Skin epidermis (tissue), 12 donors: ENCODE measurements around the gene HCFC1.
"Not testable (repeated sequence)": the region's sequence is repeated elsewhere in the genome, so short reads cannot be mapped to it uniquely, and the experiment has no call there.

Experiments
- H3K27ac ChIP-seq, 21 experiments: fragments of 200-600 bp; sonication (generic) in 11 of 21; one replicate each; pipeline ENCODE4 v1.5.0; 2020; ENCODE audit warnings: mild to moderate bottlenecking in 3 of 21, inconsistent platforms in 2 of 21, moderate library complexity in 2 of 21
- H3K4me3 ChIP-seq, 7 experiments: fragments of 200-600 bp; sonication (generic) in 2 of 7; one replicate each; pipeline ENCODE4 v1.5.0; 2020; ENCODE audit warnings: inconsistent platforms in 2 of 7, mild to moderate bottlenecking in 2 of 7, moderate library complexity in 1 of 7

Gene HCFC1

GRCh38 chrX:154011376-154012335, 40.0 kb upstream of the HCFC1 start:
- H3K27ac ChIP-seq, result peak overlapping the region in 2 of 21 experiments; percentile 2 to 44

DNA sequence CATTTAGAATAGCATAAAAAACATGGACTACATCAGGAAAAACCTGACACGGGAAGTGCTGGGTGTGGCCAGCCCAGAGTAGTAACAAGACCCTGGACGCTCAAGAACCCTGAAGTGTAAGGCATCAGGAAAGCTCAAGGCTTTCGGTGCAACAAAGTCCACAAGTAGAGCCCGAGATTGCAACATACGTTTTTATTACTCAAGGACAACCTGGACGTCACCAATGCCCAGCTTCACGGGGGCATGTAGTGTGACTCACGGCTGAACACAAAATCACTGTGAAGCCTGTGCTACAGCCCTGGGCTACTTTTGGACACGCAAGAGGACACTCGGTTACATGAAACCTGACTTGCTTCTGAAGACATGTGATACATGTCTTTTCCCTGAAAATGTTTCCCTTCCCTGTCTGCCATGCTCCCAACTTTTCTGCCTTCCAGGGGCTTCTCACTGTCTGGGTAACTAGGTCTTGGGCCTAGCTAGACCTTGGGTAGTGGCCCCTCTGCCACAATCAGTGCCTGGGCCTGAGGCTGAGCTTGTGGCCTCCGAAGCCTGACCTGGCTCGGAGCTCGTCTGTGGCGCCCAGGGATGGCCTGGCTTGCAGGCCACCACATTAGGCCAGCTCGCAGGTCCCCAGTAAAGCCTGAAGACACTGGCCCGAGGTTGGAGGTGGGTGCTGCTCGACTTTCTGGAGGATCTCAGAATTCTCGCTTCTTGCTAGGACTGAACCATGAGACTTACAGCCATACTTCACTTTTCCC, 38.9 kb upstream of the HCFC1 start:
- H3K27ac ChIP-seq, result no peak overlapping the region

More at GRCh38 chrX:154011376-154012335, 40.0 kb upstream of the HCFC1 start:
- no peak overlapping the region for H3K4me3 ChIP-seq

GRCh38 chrX:154008521-154008920, 36.9 kb upstream of the HCFC1 start:
- no peak overlapping the region for H3K27ac ChIP-seq

More for the DNA sequence above, 38.9 kb upstream of the HCFC1 start:
- H3K4me3 ChIP-seq, result no peak overlapping the region

GRCh38 chrX:154006947-154007346, 35.3 kb upstream of the HCFC1 start:
- H3K4me3 ChIP-seq, result no peak overlapping the region
- peak overlapping the region in 1 of 21 experiments; percentile 20 for H3K27ac ChIP-seq

More at GRCh38 chrX:154008521-154008920, 36.9 kb upstream of the HCFC1 start:
- H3K4me3 ChIP-seq, result no peak overlapping the region

GRCh38 chrX:154004315-154004714, 32.7 kb upstream of the HCFC1 start:
- Histone ChIP-seq H3K4me3 (no peak overlapping the region), H3K27ac (no peak overlapping the region)

DNA sequence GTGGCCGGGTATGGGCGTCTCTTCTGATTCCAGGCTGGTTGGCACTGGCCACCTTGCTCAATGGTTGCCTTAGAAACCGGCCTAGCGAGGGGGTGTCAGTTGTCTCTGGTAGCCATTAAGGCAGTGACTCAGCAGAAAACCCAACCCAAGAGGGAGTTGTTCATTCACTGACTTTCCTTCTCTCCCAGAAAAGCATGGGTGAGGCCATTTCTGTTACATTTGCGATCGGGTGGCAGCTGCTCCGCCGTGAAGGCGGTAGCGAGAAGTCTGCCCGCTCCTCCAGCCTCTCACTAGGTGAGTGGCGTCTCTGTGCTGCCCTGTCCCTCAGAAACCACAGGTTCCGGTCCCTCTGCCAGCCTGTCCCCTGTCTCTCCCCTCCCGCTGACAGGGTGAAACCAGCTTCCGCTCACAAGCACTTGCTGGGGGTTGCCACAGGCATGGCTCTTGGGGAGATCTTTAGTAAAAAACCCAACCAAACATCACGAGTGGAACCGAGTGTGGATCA, 30.6 kb upstream of the HCFC1 start:
- Histone ChIP-seq H3K27ac (peak overlapping the region in 19 of 21 experiments; percentile 25 to 82 (median 70)), H3K4me3 (peak overlapping the region in 1 of 7 experiments; percentile 14)

DNA sequence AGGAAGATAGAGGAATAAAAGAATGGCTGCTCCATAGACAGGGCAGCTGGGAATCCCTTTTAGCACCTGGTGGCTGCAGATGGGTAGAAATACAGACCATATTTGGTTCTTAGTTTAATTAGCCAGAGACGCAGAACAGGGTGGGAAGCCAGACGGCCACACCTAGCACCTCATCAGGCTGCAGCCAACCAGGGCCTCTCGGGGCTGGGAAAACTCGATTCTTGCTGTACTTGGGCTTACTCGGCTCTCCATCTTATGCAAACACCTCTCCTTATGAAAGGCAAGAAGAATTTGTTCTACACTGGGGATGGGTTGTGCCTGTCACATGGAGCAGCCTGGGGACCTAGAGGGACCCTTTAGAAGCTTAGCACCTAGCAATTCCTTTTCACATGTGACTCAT, 28.4 kb upstream of the HCFC1 start:
- no peak overlapping the region for H3K4me3 ChIP-seq
- H3K27ac ChIP-seq, result peak overlapping the region in 9 of 21 experiments; percentile 22 to 74 (median 39)

GRCh38 chrX:153999359-154000037, 27.9 kb upstream of the HCFC1 start:
- no peak overlapping the region for H3K4me3 ChIP-seq
- H3K27ac ChIP-seq, result peak overlapping the region in 11 of 21 experiments; percentile 22 to 74 (median 34)

- Histone ChIP-seq H3K4me3 (no peak overlapping the region), H3K27ac (no peak overlapping the region)
Observed at GRCh38 chrX:153995504-153995903, 23.9 kb upstream of the HCFC1 start.

- H3K4me3 ChIP-seq, result not testable (repeated sequence)
Observed at GRCh38 chrX:153994398-153994797, 22.8 kb upstream of the HCFC1 start.

DNA sequence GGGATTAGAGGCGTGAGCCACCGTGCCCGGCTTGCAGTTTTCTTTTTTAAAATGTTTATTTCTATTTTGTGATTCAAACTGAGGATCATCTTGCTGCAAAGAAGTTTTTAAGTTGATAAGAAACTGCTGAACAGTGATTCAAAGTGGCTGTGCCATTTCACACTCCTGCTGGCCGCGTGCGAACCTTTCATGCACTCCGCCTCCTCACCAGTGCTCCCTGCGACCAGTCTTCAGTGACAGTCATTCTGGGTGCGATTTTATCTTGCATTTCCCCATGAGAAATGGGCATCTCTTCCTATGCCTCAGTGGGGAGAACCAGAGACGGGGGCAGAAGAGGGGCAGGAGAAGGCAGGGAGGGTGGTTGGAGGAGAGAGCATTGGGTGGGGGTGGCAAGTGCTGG, 22.4 kb upstream of the HCFC1 start:
- no peak overlapping the region for H3K27ac ChIP-seq
- H3K4me3 ChIP-seq, result no peak overlapping the region

More at GRCh38 chrX:153994398-153994797, 22.8 kb upstream of the HCFC1 start:
- H3K27ac ChIP-seq, result not testable (repeated sequence)

DNA sequence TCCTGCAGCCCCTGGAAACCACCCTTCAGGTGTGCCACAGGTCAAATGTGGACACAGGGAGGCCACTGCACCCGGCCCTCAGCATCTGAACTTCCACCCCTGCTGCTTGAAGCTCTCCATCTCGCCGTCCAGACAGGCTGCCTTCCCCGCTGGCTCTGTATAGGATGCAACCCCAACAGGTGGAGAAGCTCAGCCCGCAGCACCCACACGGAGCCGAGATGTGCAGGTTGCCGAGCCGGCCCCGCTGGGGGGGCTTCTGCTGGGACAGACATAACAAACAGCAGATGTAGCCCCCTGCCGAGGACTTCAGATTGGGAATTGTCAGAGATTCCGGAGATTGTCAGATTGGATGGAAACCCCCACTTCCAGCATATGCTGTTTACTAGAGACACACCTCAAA, 21.5 kb upstream of the HCFC1 start:
- Histone ChIP-seq H3K27ac (no peak overlapping the region), H3K4me3 (no peak overlapping the region)

DNA sequence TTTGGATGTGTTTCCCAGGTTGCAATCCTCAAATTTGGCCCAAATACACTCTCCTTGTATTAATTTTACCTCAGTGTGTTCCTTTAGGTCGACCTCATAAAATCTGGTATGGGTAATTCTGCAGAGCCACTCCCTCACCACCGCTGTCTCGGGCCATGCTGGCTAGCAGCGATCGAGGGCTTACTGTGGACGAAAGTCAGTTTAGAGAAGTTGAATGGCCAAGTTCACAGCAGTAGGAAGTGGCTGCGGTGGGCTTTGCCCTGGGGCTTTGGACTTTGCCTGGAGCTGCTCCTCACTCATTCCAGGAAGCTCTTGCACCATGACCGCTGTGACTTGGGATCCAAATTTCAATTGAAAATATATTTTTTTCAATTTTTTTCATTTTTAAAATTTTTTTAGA, 20.6 kb upstream of the HCFC1 start:
- Histone ChIP-seq H3K27ac (no peak overlapping the region), H3K4me3 (no peak overlapping the region)

- no peak overlapping the region for H3K4me3 ChIP-seq
- no peak overlapping the region for H3K27ac ChIP-seq
Observed at GRCh38 chrX:153991013-153991580, 19.5 kb upstream of the HCFC1 start.

DNA sequence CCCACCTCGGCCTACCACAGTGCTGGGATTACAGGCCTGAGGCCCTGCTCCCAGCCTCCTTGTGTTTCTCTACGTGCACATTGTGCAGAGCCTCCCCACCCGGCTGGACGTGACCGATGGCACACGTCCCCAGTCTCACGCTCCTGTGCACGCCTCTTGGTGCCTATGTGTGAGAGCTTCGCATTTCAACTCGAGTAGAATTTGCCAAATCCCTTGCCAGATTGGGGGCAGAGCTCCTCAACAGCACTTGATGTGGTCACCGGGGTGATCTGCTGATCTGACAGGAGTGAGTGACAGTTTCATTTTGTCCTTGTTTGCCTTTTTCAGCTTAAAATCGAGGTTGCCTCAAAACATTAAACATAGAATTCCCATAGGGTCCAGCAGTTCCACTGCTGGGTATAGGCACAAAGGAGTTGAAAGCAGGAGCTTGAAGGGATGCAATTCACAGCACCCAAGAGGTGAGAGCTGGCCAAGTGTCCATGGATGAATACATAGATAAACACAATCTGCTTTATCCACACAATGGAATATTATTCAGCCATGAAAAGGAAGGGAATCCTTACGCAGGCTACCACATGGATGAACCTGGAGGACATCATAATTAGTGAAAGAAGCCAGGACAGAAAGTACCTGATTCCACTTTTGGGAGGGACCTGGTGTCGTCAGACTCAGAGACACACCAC, 18.5 kb upstream of the HCFC1 start:
- H3K27ac ChIP-seq, result no peak overlapping the region
- no peak overlapping the region for H3K4me3 ChIP-seq

DNA sequence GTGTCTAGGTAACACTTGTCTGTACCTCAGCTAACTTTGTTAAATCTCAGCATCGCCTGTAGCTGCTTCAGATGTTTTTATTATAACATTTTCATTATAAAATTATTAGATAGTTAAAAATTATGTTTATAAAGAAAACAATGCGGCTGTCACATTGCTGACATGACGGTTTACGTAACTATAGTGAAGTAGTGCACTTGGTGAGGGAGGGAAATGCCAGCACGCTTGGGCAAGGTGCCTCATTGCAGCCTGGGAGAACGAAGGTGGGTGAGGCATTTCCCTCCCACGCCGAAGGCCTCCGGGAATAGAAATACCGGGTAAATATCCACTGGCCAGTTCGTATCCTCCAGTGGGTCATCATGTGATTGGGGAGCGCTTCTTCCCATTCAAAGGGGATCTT, 16.9 kb upstream of the HCFC1 start:
- Histone ChIP-seq H3K27ac (no peak overlapping the region), H3K4me3 (no peak overlapping the region)

DNA sequence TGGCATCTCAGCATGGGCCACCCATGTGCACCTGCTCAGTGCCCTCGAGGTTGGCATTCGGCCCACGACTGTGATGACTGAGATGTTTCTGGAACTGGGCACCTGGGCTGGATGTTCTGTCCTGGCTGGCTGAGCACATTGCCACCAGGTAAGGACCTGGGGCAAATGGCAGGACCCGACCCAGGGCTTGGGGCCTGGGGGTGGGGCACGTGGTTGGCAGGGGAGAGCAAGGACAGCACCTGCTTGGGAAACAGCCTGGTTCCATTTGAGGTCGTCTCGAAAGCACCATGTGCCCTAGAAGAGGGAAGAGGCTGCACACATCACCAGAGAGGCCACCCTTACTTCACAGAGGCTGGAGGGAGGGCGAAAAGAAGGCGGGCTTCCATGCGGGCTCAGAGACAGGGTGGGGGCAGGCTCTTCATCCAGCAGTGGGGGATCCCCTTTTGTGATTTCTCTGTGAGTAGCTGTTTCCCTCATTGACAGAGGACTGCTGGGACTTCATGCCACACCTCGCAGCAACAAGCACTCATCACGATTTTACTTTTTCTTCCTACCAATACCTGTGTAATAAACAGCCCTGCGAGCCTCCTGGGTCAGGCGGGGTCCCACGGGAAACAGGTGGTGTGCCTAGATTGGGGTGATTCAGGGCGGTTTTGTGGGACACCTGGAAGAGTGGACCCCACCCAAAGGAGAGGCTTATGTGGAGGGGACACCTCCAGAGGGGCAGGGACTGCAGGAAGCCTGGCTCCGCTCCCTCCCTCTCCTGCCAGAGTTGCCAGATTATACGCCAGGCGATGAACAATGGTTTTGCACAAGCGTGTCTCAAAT, 12.9 kb upstream of the HCFC1 start:
- H3K4me3 ChIP-seq, result no peak overlapping the region

DNA sequence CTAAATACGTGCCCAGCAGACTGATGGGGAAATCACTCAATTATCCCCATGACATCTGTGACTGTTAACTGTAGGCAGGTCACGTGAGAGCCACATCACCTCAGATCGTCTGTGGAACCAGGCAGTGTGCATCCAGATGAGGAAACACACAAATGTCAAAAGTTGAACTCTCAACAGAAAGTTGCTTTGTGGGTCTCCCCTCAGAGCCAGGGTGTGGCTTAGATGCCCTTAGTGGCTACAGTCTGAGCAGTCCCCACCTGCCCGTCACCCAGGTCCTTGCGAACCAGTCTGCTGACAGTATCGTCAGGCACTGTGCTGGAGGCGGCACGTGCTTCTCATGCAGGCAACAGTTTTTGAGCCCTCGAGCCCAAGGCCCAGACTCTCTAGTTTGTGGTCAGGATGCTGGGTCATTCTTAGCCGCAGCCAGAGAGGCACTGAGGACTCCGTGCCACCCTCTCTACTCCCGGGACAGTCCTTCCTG, 11.7 kb upstream of the HCFC1 start:
- peak overlapping the region in 2 of 21 experiments; percentile 25 to 65 for H3K27ac ChIP-seq
- H3K4me3 ChIP-seq, result no peak overlapping the region

More for the DNA sequence above, 12.9 kb upstream of the HCFC1 start:
- peak overlapping the region in 14 of 21 experiments; percentile 9 to 88 (median 76) for H3K27ac ChIP-seq
